ENCODE measurements around the gene SLC25A47.
"Not testable (repeated sequence)": the region's sequence is repeated elsewhere in the genome, so short reads cannot be mapped to it uniquely, and the experiment has no call there.

Gene SLC25A47

DNA sequence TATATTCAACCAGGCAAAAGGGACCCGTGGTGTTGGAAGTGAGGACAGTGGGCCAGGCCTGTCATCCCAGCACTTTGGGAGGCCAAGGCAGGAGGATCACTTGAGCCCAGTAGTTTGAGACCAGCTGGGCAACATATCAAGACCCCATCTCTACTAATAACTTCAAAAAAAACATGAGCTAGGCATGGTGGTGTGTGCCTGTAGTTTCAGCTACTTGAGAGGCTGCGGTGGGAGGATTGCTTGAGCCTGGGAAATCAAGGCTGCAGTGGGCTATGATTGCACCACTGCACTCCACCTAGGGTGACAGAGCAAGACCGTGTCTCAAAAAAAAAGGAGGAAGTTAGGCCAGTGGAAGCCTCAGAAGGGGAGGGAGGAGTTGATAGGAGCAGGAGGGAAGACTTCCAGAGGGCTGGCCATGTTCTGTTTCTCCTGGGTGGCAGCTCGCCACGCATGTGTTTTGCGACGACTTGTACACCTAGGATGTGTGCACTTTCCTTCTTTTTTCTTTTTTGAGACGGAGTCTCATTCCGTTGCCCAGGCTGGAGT lies 27.0 kb upstream of the SLC25A47 start:
- Histone ChIP-seq H3K9me3 (ENCODE audit: severe bottlenecking) (no peaks in the 10 kb centered on the region), H3K36me3 (peaks cover 22% of the 10 kb centered on the region), H3K4me3 (ENCODE audit: low read depth, low read length) (no peak overlapping the region), H3K27ac (no peak overlapping the region), H3K27me3 (ENCODE audit: insufficient read depth, low read depth, severe bottlenecking) (no peaks in the 10 kb centered on the region)
- no peak for DNase-seq
- no peak for TF ChIP-seq CTCF (IDR thresholded peaks at IDR 0.05; ENCODE audit: low read depth, low read length)

DNA sequence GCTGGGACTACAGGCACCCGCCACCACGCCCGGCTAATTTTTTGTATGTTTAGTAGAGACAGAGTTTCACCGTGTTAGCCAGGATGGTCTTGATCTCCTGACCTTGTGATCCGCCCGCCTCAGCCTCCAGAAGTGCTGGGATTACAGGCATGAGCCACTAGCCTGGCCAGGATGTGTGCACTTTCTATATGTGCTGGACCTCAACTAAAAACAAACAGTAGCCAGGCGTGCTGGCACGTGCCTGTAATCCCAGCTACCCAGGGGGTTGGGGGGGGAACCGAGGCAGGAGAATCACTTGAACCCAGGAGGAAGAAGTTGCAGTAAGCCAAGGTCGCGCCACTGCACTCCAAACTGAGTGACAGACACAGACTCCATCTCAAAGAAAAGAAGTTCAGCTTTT lies 26.4 kb upstream of the SLC25A47 start:
- peaks cover 16% of the 10 kb centered on the region for H3K36me3 ChIP-seq
- not testable (repeated sequence) for H3K9me3 ChIP-seq (ENCODE audit: severe bottlenecking); H3K4me3 ChIP-seq (ENCODE audit: low read depth, low read length); H3K27me3 ChIP-seq (ENCODE audit: insufficient read depth, low read depth, severe bottlenecking); DNase-seq; H3K27ac ChIP-seq

GRCh38 chr14:100297320-100298300 lies 25.5 kb upstream of the SLC25A47 start:
- Histone ChIP-seq H3K9me3 (ENCODE audit: severe bottlenecking) (no peaks in the 10 kb centered on the region), H3K36me3 (peaks cover 11% of the 10 kb centered on the region), H3K4me3 (ENCODE audit: low read depth, low read length) (no peak overlapping the region), H3K27ac (no peak overlapping the region), H3K27me3 (ENCODE audit: insufficient read depth, low read depth, severe bottlenecking) (no peaks in the 10 kb centered on the region)
- TF ChIP-seq CTCF (IDR thresholded peaks at IDR 0.05; ENCODE audit: low read depth, low read length), result no peak
- DNase-seq, result no peak

- Histone ChIP-seq H3K27me3 (ENCODE audit: insufficient read depth, low read depth, severe bottlenecking) (no peaks in the 10 kb centered on the region), H3K4me3 (ENCODE audit: low read depth, low read length) (no peak overlapping the region), H3K9me3 (ENCODE audit: severe bottlenecking) (no peaks in the 10 kb centered on the region), H3K36me3 (peaks cover 14% of the 10 kb centered on the region), H3K27ac (no peak overlapping the region)
- DNase-seq, result no peak
- TF ChIP-seq CTCF (IDR thresholded peaks at IDR 0.05; ENCODE audit: low read depth, low read length), result no peak
These were observed 24.4 kb upstream of the SLC25A47 start for GRCh38 chr14:100298551-100299237.

GRCh38 chr14:100299238-100299560 lies 23.9 kb upstream of the SLC25A47 start:
- DNase-seq, result no peak
- H3K9me3 ChIP-seq (ENCODE audit: severe bottlenecking), result no peaks in the 10 kb centered on the region
- H3K4me3 ChIP-seq (ENCODE audit: low read depth, low read length), result no peak overlapping the region
- no peak for TF ChIP-seq CTCF (IDR thresholded peaks at IDR 0.05; ENCODE audit: low read depth, low read length)
- H3K27ac ChIP-seq, result no peak overlapping the region
- peaks cover 18% of the 10 kb centered on the region for H3K36me3 ChIP-seq
- no peaks in the 10 kb centered on the region for H3K27me3 ChIP-seq (ENCODE audit: insufficient read depth, low read depth, severe bottlenecking)

GRCh38 chr14:100302616-100303015 lies 20.5 kb upstream of the SLC25A47 start:
- H3K27ac ChIP-seq, result no peak overlapping the region
- peaks cover 18% of the 10 kb centered on the region for H3K36me3 ChIP-seq
- TF ChIP-seq CTCF (IDR thresholded peaks at IDR 0.05; ENCODE audit: low read depth, low read length), result no peak
- H3K27me3 ChIP-seq (ENCODE audit: insufficient read depth, low read depth, severe bottlenecking), result no peaks in the 10 kb centered on the region
- H3K9me3 ChIP-seq (ENCODE audit: severe bottlenecking), result no peaks in the 10 kb centered on the region
- DNase-seq, result no peak
- H3K4me3 ChIP-seq (ENCODE audit: low read depth, low read length), result no peak overlapping the region

Data from WERI-Rb-1 (cell line).